HL-60/S4 treated with retinoic acid at 250 ng/mL for 4 days and 3 days (cell line): ENCODE data around the gene HOXD13.

Experiments used
- in situ Hi-C: fragments of 300-500 bp; cut with MboI; formaldehyde crosslinking; loops from 2 replicates; pipeline ENCODE4 v1.7.0; 2022; ENCODE audit warnings: low sequenced_read_pairs

Gene HOXD13

DNA sequence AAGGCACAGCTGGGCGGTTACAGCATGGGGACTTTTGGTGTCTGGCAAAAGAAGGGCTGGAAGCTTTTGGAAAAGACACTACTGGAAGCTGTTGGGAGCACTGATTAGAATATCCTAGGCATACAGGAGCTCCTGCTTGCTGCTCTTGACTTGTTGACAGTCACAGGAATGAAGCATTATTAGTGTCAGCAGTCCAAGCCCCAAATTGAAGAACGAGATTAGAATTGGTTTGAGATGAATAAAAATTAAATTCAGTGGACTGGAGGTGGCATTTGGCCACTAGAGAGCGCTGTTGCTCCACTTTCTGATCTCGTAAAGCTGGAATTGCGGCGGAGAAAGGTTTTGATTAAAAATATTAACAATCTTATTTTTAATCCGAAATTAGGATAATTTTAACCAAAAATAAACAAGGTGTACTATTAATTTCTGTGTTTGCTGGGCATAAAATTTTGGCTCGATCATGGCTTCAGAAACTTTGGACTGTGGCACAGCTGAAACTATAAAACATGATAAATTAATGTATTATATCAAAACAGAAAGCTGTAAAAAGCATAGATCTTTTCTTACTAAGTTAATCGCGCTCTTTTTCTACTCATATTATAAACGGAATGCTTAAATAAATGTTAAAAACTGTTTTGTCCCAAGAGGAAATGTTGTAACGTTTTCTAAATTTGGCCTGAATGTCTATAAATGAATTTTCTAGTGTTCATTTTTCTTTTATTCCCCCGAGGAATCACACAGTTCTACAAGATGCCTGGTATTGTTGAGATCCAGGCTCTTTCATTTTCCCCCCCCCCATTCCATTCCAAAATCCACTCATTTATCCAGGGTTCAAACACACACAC is 34.6 kb downstream of the HOXD13 start:
- in situ Hi-C loops: loop anchor here (25.0 kb wide), 3 partner anchors 335 to 1010 kb away; no protein-coding TSS in a partner anchor

DNA sequence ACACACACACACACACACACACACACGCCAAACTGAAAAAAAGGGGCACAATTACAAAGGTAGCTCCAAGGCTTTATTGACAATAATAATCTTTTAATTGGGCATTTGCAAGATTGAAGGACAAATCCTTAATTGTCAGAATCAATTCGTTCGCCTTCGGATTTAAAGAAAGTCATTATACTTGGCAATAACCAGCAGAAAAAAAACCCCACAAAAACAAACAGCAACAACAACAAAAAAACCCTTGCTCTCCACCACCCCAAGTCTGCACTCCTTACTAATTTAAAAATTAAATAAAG is 35.2 kb downstream of the HOXD13 start:
- in situ Hi-C loops: loop anchor here (25.0 kb wide), 3 partner anchors 335 to 1010 kb away; no protein-coding TSS in a partner anchor

DNA sequence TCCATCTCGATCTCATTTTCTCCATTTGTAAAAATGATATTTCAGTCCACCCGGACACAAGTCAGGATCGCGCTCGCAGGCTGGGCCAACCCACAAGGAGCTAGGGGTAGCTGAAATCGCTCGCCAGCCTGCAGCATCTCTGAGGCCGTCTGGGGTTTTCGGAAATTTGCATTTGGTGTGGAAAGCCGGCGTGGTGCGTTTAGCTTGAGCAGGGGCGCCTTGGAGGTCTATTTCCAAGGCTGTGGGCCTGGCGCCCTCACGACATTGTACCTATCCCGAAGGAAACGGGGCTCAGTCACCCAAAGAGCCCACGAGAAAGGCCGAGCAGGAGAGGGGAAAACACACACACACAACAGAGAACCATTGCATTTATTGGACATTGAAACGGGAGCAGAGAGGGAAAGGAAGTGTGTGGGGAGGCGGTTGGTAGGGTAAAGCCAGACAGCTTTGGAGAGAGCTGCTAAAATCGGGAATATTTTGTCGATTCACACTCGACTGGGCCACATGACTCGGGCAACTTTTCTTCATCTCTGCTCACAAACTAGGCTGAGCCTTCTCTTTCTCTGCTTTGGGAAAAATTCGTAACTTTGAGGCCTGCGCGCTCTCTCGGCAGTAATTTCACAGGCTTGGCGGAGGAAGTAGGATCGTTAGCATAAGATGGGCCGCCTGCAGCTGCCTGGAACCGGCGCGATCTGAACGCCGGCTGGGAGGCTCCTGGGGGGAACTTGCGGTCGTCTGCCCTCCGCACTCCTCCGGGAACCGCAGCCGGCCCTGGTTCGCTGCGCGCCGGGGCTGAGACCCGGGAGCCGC is 35.9 kb downstream of the HOXD13 start:
- in situ Hi-C loops: loop anchor here (25.0 kb wide), 3 partner anchors 334 to 1009 kb away; no protein-coding TSS in a partner anchor

DNA sequence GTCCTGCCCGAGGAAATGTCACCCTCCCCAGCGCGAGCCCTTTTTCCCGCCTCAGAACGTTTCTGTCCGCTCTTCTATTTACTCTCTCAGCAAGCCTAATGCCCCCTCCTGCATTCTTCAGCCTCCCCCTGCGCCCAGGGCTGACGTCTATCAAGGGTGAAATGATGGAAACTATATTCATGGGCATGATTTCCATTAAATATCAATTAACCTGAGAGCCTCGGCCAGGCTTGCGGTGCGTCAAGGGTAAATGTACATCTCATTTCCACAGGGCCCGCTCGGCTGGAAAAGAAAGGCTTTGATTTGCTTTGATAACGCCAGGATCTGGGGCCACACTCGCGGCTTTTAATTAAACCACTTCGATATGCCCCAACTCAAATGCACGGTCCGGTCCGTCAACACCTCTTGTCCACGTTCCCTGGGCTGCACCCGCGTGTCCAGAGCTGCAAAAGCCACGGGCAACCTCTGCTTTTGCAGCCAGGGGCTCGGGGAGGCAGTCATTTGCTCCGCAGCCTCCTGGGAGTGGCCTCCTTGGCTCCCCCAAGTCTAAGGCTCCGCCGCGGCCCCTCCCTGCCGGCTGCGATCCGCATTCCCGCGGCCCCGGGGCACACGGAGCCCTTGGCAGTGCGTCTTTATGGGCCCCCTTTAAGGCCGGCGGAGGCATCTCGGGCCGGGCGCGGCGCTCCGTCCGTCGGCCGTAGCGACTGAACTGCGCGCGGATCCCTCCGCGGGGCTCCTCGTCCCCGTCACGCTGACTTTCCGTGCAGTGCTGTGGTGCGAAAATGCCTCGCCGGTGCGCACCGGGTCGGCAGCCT is 36.7 kb downstream of the HOXD13 start, which contains the start of gene HOXD8:
Gene HOXD8 (plus strand): TSS at position 724 of the 815 bp plus-strand sequence. CDS start 662 bp downstream, outside the sequence.
- in situ Hi-C loops: loop anchor here (25.0 kb wide), 3 partner anchors 333 to 1008 kb away; no protein-coding TSS in a partner anchor

DNA sequence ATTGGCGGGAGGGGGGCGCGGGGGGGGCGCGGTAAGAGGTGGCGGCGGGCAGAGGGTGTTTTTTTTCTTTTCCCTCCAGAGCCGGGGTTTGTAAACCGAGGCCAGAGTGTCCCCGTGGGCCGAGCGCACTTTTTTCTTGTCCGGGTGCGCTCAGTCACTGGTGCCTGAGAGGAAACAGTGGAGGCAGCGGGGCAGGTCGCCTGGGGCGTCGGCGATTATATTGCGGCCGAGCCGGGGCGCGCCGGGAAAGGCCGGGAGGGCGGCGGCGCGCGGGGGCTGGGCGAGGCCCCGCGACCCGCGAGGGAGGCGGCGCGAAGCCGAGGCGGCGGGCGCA is 37.3 kb downstream of the HOXD13 start:
- in situ Hi-C loops: loop anchor here (25.0 kb wide), 3 partner anchors 333 to 1008 kb away; no protein-coding TSS in a partner anchor

DNA sequence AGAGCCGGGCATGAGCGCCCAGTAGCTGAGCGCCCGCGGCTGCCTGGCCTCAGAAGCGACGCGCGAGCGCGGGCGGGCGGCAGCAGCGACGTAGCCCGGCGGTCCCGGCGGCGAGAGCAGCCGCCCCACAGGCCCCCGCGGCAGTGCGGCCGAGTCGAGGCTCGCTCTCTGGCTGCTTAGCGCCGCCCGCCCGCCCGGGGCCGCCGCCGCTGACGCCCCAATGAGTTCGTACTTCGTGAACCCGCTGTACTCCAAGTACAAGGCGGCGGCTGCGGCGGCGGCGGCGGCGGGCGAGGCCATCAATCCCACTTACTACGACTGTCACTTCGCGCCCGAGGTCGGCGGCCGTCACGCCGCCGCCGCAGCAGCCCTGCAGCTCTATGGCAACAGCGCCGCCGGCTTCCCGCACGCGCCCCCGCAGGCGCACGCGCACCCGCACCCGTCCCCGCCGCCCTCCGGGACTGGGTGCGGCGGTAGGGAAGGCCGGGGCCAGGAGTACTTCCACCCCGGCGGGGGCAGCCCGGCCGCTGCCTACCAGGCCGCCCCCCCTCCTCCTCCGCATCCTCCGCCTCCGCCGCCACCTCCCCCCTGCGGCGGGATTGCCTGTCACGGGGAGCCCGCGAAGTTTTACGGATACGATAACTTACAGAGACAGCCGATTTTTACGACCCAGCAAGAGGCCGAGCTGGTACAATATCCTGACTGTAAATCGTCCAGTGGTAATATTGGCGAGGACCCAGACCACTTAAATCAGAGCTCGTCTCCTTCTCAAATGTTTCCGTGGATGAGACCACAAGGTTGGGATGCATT is 37.8 kb downstream of the HOXD13 start:
- in situ Hi-C loops: loop anchor here (25.0 kb wide), 3 partner anchors 332 to 1007 kb away; no protein-coding TSS in a partner anchor

DNA sequence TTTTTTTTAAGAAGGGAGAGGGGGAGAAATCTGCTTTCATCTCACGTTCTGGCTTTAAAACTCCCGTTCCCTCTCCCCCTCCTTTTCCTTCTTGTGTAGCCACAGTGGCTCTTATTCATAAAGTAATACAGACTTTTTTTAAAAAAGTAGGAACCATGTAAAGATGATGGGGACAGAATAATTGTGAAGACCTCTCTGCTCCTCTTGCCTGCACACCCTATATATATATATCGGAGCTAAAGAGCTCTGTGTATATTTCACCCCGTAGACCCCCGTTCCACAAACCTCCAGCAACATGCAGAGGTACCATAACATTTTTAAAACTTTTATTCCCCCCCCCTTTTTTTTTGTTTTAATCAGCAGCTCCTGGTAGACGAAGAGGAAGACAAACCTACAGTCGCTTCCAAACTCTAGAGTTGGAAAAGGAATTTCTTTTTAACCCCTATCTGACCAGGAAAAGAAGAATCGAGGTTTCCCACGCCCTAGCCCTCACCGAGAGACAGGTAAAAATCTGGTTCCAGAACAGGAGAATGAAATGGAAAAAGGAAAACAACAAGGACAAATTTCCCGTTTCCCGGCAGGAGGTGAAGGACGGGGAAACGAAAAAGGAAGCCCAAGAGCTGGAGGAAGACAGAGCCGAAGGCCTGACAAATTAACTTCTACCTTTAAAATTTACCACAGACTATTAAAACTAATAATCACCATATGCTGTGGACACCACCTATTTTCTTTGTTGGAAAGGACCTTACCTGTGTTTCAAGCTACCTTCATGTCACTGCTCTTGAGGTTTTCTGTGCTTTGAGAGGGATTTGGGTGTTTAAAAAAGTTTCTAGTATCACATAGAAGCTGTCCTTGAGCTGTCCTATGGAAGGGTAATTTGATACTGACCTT is 38.7 kb downstream of the HOXD13 start:
- in situ Hi-C loops: loop anchor here (25.0 kb wide), 3 partner anchors 331 to 1006 kb away; no protein-coding TSS in a partner anchor

DNA sequence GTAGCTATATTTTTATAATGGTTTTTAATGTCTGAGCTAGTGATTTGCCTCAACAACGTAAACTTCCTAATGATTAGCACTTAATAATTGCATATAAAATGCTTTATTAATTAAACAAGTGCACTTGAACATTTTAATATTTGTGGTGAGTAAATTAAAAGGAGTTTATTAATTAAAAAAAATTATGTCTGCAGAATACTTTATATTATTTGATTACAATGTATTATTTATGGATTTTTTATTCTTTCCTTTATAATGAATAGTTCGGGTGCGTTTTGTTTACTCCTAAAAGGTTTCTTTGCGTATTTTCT is 39.3 kb downstream of the HOXD13 start:
- in situ Hi-C loops: loop anchor here (25.0 kb wide), 3 partner anchors 330 to 1005 kb away; no protein-coding TSS in a partner anchor

DNA sequence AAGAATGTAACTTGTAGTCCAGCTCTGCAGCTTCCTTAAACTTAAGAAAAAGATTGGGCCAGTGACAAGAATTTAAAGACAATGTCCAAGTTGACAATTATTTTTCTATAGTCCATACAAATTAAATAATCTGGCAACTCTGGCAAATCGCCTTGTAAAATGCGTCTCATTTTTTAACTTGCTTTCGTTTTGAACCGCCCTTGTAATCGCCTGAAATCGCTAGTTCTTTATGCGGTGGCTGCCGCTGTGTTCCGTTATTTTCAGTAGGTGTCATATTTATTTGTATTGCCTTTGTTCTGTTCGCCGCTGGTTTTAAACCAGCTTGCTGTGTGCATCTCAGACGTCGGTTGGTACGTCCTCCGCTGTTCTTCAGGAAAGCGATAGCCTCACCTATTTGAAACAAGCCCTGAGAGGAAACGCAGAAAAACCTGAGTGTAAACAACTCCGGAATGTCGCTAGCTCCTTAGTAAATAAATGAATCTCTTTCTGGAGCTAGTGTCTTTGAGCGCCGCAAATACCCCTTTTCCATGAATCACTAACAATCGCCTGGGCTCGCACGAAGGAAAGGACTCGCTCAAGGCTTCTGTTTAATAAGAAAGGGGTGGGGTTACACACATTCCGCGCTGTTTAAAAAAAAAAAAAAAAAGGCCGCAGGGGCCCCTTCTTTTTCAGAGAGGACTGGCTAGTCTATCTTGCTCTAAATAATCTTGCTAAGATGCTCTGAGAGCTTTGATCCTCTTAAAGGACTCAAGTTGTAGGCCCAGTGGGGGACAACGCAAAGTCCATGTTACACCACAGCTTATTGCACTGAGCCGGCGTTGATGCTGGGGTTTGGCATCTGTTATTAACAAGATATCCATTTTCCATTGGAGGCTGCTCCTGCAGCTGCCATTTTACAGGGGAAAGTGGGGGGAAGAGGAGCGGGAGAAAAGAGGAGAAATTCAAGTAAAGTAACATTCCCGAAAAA is 40.0 kb downstream of the HOXD13 start:
- in situ Hi-C loops: loop anchor here (25.0 kb wide), 3 partner anchors 330 to 1005 kb away; no protein-coding TSS in a partner anchor

DNA sequence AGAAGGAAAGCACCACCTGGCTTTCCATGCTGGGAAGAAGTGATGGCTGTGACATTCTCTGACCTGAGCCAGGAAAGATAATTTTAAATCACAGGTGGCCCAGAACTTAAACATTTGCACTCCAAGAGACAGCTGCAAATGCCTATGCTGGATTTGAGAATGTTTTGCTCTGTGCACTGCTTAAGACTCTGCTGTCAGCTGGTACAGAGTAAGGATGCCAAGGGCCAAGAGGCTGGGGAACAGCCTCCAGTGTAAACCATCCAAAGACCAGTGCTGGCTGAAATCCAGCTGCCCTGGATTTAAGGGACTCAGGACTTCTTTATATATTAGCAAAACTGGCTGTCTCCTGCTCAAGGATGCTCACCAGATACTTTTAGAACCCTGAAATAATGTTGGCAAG is 40.9 kb downstream of the HOXD13 start:
- in situ Hi-C loops: loop anchor here (25.0 kb wide), 3 partner anchors 329 to 1004 kb away; no protein-coding TSS in a partner anchor

DNA sequence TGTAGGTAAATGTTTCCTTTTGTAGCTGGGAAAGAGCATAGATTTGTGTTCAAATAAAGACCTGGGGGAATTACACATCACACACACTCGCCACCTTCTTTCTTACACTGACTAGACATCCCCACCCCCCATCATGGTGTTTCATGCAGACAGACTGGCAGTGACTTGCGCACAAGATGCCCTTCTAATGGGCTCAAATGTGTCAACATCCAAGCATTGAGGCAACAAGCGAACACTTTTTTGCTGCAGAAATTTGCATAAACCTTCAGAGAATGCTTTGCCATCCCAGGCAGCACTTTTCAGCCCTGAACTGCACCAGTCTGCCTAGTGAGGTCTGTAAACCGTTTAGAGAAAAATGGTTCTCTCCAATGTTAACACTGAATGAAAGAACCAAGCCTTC is 41.5 kb downstream of the HOXD13 start:
- in situ Hi-C loops: loop anchor here (25.0 kb wide), 3 partner anchors 328 to 1003 kb away; no protein-coding TSS in a partner anchor

DNA sequence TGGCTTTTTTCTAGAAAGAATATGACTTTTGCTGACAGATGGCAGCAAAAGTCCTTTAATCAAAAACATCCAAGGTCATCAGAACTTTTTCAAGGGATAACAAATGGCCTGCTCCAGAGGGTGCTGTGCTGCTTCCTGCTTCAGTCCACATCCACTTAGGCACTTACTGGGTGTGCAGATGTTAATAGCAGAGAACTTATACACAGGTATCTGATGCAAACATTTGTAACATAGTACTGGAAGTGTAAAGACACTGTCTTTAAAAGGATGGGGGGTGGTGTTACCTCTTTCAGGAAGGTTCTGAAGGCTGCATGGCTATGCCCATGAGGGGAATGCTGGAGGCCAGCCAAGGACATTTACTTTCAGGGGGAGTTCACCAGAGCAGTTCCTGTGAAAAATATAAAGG is 42.5 kb downstream of the HOXD13 start:
- in situ Hi-C loops: loop anchor here (25.0 kb wide), 3 partner anchors 327 to 1002 kb away; no protein-coding TSS in a partner anchor

DNA sequence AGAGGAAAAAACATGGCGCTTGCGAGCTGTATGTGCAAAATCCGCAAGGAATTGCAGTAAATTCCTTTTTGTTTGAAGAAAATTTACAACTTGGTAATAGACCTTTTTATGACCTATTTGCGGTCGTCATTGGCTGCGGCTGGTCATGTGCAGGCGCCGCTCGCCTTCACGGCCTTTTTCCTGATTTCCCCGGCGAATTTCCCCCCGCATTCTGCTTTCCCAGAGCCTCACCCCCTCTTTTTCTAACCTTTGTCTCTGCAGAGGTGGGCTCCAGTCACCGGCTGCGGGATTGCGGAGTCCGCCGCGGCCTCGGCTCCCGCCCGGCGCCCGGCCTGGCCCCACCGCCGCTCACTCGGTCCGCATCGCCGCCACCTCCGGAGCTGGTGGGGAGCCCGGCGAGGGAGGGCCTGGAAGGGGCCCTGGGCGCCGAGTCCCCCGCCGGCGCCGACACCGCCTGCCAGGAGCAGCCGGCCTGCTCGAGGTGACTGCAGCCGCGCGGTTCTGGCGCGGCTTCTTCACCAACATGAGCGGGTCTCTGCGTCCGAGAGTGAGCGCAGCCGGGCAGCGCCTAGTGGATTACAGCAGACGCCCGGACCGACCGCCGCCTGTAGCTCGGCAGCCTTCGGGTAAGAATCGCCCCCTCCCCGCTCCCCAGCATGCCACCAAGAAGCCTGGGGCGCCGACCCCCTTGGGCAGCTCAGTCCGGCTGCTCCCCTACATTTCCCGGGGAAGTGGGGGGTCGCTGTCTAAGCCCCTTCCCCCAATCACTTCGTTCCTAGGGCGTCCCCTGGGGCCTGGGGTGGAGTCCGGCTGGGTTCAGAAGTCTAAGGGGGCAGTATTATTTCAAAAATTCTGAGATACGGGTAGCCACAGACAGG is 44.1 kb downstream of the HOXD13 start:
- in situ Hi-C loops: loop anchor here (25.0 kb wide), 3 partner anchors 326 to 1001 kb away; no protein-coding TSS in a partner anchor

DNA sequence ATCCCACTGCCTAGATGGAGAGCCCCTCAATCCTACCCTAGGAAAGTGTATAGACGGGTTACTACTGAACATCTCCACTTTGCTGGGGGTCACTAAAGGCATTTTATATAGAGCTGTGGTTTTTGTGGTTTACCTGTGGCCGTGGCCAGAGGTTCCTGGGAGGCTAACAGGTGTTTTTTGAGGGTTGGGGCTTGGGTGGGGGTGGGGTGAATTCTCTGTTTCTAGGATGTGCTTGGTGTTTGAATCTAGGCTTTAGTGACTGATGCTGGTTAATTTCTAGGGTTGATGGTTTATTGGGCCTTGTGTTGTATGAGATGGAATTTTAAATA is 44.7 kb downstream of the HOXD13 start:
- in situ Hi-C loops: loop anchor here (25.0 kb wide), 3 partner anchors 325 to 1000 kb away; no protein-coding TSS in a partner anchor

DNA sequence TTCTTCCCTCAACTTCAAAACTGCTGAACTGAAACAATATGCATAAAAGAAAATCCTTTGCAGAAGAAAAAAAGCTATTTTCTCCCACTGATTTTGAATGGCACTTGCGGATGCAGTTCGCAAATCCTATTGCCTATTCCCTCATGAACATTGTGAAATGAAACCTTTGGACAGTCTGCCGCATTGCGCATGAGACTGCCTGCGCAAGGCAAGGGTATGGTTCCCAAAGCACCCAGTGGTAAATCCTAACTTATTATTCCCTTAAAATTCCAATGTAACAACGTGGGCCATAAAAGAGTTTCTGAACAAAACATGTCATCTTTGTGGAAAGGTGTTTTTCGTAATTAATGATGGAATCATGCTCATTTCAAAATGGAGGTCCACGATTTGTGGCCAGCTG is 45.4 kb downstream of the HOXD13 start:
- in situ Hi-C loops: loop anchor here (25.0 kb wide), 3 partner anchors 324 to 999 kb away; no protein-coding TSS in a partner anchor

DNA sequence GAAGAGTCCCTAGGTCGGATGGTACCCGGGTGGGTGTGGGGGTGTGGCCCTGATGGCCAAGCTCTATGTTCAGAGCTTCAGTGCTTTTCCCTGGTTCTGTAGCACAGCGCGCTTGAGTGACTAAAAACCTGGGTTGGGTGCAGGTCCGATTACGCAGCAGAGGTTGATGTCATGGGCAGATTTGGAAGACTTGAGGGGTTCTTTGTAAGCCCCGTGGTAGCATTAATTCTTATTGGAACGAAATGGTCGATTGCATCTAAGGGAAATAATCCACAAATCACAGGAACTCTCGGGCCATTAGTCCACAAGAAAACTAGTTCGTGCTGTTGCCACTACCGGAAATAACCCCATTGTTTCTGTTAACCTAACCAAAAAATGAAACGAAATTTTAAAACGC is 46.0 kb downstream of the HOXD13 start:
- in situ Hi-C loops: loop anchor here (25.0 kb wide), 3 partner anchors 324 to 999 kb away; no protein-coding TSS in a partner anchor
